Gastroesophageal sphincter (tissue), 4 donors: ENCODE data around the gene GDF3. TPM values are rescaled to one million over a fixed set of nuclear protein-coding genes. Genes with fewer than 3 reads are reported as not detected.

ENCODE experiments used
- ATAC-seq: fragments of 150-250 bp; one replicate; pipeline ENCODE4 v1.9.1; 2016; ENCODE audit warnings: mild to moderate bottlenecking, moderate library complexity
- H3K27ac ChIP-seq, 4 donors: fragments of 200-600 bp; sonication (generic) in 3 of 4; 1 replicate in 3 of 4; 2 replicates in 1 of 4; pipeline ENCODE4 v1.5.1; 2016 to 2019
- H3K27me3 ChIP-seq: fragments of 200-600 bp; sonication (generic); one replicate; pipeline ENCODE4 v1.5.1; 2019
- H3K36me3 ChIP-seq, 2 donors: fragments of 200-600 bp; sonication (generic); one replicate each; pipeline ENCODE4 v1.5.1; 2019; ENCODE audit warnings: control low read depth in 1 of 2
- H3K4me1 ChIP-seq, 3 donors: fragments of 200-600 bp; sonication (generic); 1 replicate in 2 of 3; 2 replicates in 1 of 3; pipeline ENCODE4 v1.5.1; 2016 to 2019; ENCODE audit warnings: control low read depth in 2 of 3
- H3K4me3 ChIP-seq, 2 donors: fragments of 200-600 bp; sonication (generic); one replicate each; pipeline ENCODE4 v1.5.1; 2019; ENCODE audit warnings: mild to moderate bottlenecking in 1 of 2, moderate library complexity in 1 of 2
- H3K9me3 ChIP-seq, 3 donors: fragments of 200-600 bp; sonication (generic); one replicate each; pipeline ENCODE4 v1.5.1; 2017 to 2019; ENCODE audit warnings: control low read depth in 2 of 3
- CTCF ChIP-seq, 4 experiments: fragments of 200-600 bp in 2 of 4; fragments of 450-650 bp in 2 of 4; sonication (generic) in 1 of 4; IDR thresholded peaks; one replicate each; pipeline ENCODE4 v1.5.1; 2017 to 2019; ENCODE audit warnings: antibody characterized with exemption in 4 of 4, mild to moderate bottlenecking in 2 of 4, moderate library complexity in 2 of 4
- EP300 ChIP-seq: sonication (generic); formaldehyde crosslinking; IDR thresholded peaks from one replicate; pipeline ENCODE4 v1.6.1; 2017; ENCODE audit warnings: antibody characterized with exemption, mild to moderate bottlenecking
- POLR2A ChIP-seq, 2 donors: fragments of 450-650 bp; IDR thresholded peaks; one replicate each; pipeline ENCODE4 v1.6.1; 2017; ENCODE audit warnings: antibody characterized with exemption in 2 of 2, mild to moderate bottlenecking in 2 of 2, moderate library complexity in 1 of 2
- POLR2AphosphoS5 ChIP-seq: sonication (generic); formaldehyde crosslinking; IDR thresholded peaks from one replicate; pipeline ENCODE4 v1.6.1; 2017; ENCODE audit warnings: antibody characterized with exemption
- WGBS, 2 donors: methylation state at CpG; one replicate each; pipeline ENCODE4 v1.1.5; 2018; ENCODE audit warnings: low coverage in 1 of 2; 5-methylcytosine and 5-hydroxymethylcytosine counted together
- total RNA-seq, 4 donors: library from RNA; depleted of rRNA; stranded (reverse); fragments of >200 nt; gene quantifications; one replicate each; pipeline ENCODE4 v1.1.0, GENCODE V29; 2016

Gene GDF3
- total RNA-seq, 4 donors from 2014 or later = not detected

DNA sequence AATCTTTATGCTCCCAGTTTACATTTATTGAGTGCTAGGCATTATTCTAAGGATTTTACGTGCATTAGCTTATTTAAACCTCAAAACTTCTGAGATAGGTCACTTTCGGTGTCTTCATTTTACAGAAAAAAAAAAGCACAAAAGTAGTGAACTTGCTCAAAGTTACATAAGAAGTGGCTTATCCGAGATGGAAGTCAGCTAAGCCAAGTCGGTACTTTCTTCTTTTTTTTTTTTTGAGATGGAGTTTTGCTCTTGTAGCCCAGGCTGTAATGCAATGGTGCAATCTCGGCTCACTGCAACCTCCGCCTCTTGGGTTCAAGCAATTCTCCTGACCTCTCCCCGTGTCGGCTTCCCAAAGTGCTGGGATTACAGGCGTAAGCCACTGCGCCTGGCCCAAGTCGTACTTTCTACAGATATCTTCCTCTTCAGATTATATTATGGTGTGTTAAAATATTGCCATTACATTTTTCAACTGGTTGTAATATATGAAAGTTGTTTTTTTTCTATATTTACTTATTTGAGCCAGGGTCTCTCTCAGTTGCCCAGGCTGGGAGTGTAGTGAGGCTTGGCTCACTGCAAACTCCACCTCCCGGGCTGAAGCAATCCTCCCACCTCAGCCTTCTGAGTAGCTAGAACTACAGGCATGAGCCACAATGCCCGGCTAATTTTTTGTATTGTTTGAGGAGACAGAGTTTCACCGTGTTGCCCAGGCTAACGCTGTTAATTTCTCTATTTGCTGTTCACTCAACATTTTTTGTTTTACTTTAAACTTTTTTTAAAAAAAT, 24.6 kb upstream of the GDF3 start:
- 53 to 65% methylated on average over 13 to 15 of the region's 15 CpGs for WGBS, 2 donors
- Histone ChIP-seq H3K4me3 (no peak overlapping the region), H3K4me1 (no peaks in the 10 kb centered on the region), H3K27ac (no peak overlapping the region), H3K9me3 (no peaks in the 10 kb centered on the region), H3K36me3 (no peaks in the 10 kb centered on the region), H3K27me3 (peaks cover 24% of the 10 kb centered on the region)
- no peak for ATAC-seq
- TF ChIP-seq EP300 (no peak), POLR2A (IDR thresholded peaks at IDR 0.05) (no peak), CTCF (IDR thresholded peaks at IDR 0.05) (no peak), POLR2AphosphoS5 (no peak)

DNA sequence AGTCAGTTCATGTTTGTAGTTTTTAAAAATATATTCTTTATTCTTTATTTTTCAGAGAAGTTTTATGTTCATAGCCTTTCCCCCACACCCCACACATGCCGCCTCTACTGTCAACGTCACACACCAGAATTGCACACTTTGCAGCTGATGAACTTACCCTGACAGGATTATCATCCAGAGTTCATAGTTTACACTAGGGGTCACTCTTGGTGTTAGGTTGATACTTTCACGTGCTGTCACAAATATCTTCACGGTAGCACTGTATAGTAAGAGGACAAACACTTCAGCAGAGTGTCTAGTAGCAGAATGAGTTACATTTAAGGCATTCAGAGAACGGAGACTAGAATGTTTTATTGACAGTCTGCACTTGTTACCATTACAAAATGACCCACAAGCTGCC, 20.8 kb upstream of the GDF3 start:
- no peak for TF ChIP-seq EP300
- no peak for TF ChIP-seq POLR2A (IDR thresholded peaks at IDR 0.05)
- TF ChIP-seq POLR2AphosphoS5 = no peak
- no peak for TF ChIP-seq CTCF (IDR thresholded peaks at IDR 0.05)
- no peaks in the 10 kb centered on the region for H3K4me1 ChIP-seq
- ATAC-seq = no peak
- no peaks in the 10 kb centered on the region for H3K36me3 ChIP-seq
- WGBS, 2 donors = 8 to 20% methylated on average over 4 to 5 of the region's 5 CpGs
- H3K9me3 ChIP-seq = peaks cover 0 to 4% (median 0%) of the 10 kb centered on the region in 3 donors
- no peak overlapping the region for H3K27ac ChIP-seq
- H3K4me3 ChIP-seq = no peak overlapping the region
- peaks cover 20% of the 10 kb centered on the region for H3K27me3 ChIP-seq

GRCh38 chr12:7712841-7713442, 17.4 kb upstream of the GDF3 start:
- TF ChIP-seq POLR2AphosphoS5 (no peak), POLR2A (IDR thresholded peaks at IDR 0.05) (no peak), EP300 (no peak), CTCF (IDR thresholded peaks at IDR 0.05) (no peak)
- peaks cover 0 to 4% (median 0%) of the 10 kb centered on the region in 3 donors for H3K9me3 ChIP-seq
- 64 to 91% methylated on average over 6 to 12 of the region's 28 CpGs for WGBS, 2 donors
- H3K27ac ChIP-seq = no peak overlapping the region
- no peaks in the 10 kb centered on the region for H3K4me1 ChIP-seq
- no peaks in the 10 kb centered on the region for H3K36me3 ChIP-seq
- ATAC-seq = no peak
- no peak overlapping the region for H3K4me3 ChIP-seq
- peaks cover 9% of the 10 kb centered on the region for H3K27me3 ChIP-seq

- ATAC-seq = no peak
- H3K27me3 ChIP-seq = peaks cover 9% of the 10 kb centered on the region
- WGBS, 2 donors = 42 to 67% methylated on average over 7 of the region's 7 CpGs
- no peaks in the 10 kb centered on the region for H3K36me3 ChIP-seq
- H3K27ac ChIP-seq = no peak within 1 kb of the TSS
- no peak for TF ChIP-seq EP300
- TF ChIP-seq POLR2AphosphoS5 = no peak
- no peak for TF ChIP-seq CTCF (IDR thresholded peaks at IDR 0.05)
- TF ChIP-seq POLR2A (IDR thresholded peaks at IDR 0.05) = no peak
- no peak within 1 kb of the TSS for H3K4me3 ChIP-seq
- peaks cover 0 to 4% (median 0%) of the 10 kb centered on the region in 3 donors for H3K9me3 ChIP-seq
- H3K4me1 ChIP-seq = no peaks in the 10 kb centered on the region
Measured at GRCh38 chr12:7711133-7711532, 15.6 kb upstream of the GDF3 start, which contains the start of gene DPPA3. DPPA3 (plus strand) TSS chr12:7711433; CDS start chr12:7711571, 138 bp downstream.
